Heart right ventricle (tissue), 16 donors: ENCODE data around the gene OCA2. TPM values are rescaled to one million over a fixed set of nuclear protein-coding genes. Genes with fewer than 3 reads are reported as not detected.

Experiments
- ATAC-seq, 8 donors: fragments of 200-7000 bp; cut with Tn5 transposase; one replicate each; pipeline ENCODE4 v1.9.1; 2020; ENCODE audit warnings: mild to moderate bottlenecking in 8 of 8, moderate library complexity in 8 of 8, moderate number of reproducible peaks in 1 of 8
- DNase-seq, 2 donors: peaks; one replicate each; pipeline ENCODE4 v3.0.0-alpha.2; 2020
- H3K27ac ChIP-seq, 10 donors: fragments of 200-600 bp; sonication (generic) in 2 of 10; one replicate each; pipeline versions ENCODE4 v1.5.0 to v1.8.0; 2020 to 2022; ENCODE audit warnings: mild to moderate bottlenecking in 3 of 10
- H3K27me3 ChIP-seq, 7 donors: fragments of 200-600 bp; one replicate each; pipeline ENCODE4 v1.8.0; 2021 to 2022; ENCODE audit warnings: mild to moderate bottlenecking in 2 of 7
- H3K36me3 ChIP-seq, 9 donors: fragments of 200-600 bp; sonication (generic) in 1 of 9; one replicate each; pipeline versions ENCODE4 v1.5.0 to v1.8.0; 2020 to 2022; ENCODE audit warnings: mild to moderate bottlenecking in 2 of 9
- H3K4me1 ChIP-seq, 9 donors: fragments of 200-600 bp; sonication (generic) in 1 of 9; one replicate each; pipeline versions ENCODE4 v1.5.0 to v1.8.0; 2020 to 2022; ENCODE audit warnings: mild to moderate bottlenecking in 4 of 9
- H3K4me3 ChIP-seq, 10 donors: fragments of 200-600 bp; sonication (generic) in 2 of 10; one replicate each; pipeline versions ENCODE4 v1.5.0 to v1.8.0; 2020 to 2022; ENCODE audit warnings: mild to moderate bottlenecking in 7 of 10, moderate library complexity in 2 of 10
- H3K9me3 ChIP-seq, 11 donors: fragments of 200-600 bp in 10 of 11; sonication (generic) in 2 of 11; one replicate each; pipeline versions ENCODE4 v1.5.0 to v1.8.0; 2013 to 2022; ENCODE audit warnings: mild to moderate bottlenecking in 2 of 11, control low read depth in 1 of 11, moderate library complexity in 1 of 11
- WGBS, 2 donors: extraction: QIAGEN DNeasy Blood & Tissue Kit; methylation state at CpG; one replicate each; pipeline ENCODE4 v1.1.7; 2013; ENCODE audit warnings: inconsistent platforms in 1 of 2; 5-methylcytosine and 5-hydroxymethylcytosine counted together
- intact Hi-C, 10 donors: fragments of 100-400 bp; cut with DNase I; formaldehyde crosslinking; loops; one replicate each; pipeline versions ENCODE4 v1.11.1 to v1.14.2; 2022
- polyA plus RNA-seq, 2 donors: library from polyadenylated mRNA; stranded (reverse); fragments of 200-250 nt; gene quantifications; one replicate each; pipeline ENCODE4 v1.2.3, GENCODE V29; 2013
- total RNA-seq, 10 donors: library from RNA; stranded (reverse); fragmentation: NEBNext Ultra II Directional in 3 of 10; extraction: Animal tissue kit (Norgen Biotek cat#: 25700) in 3 of 10; gene quantifications; one replicate each; pipeline versions ENCODE4 v1.2.1 to v1.2.4, GENCODE V29; 2021 to 2023
- TF ChIP-seq, protein P1 (sequence below), 9 donors: fragments of 200-600 bp; sonication (generic) in 2 of 9; IDR thresholded peaks; one replicate each; pipeline versions ENCODE4 v1.5.0 to v1.8.0; 2021 to 2022; ENCODE audit warnings: antibody characterized with exemption in 9 of 9, mild to moderate bottlenecking in 5 of 9, moderate library complexity in 1 of 9
- donor health status: Arrhythmogenic right ventricular cardiomyopathy.
- donor health status: ischemic (EF 13 %, LVEDD 7.1; RV severe dilation, severe dysfunction).
- donor health status: healthy with polysubstance abuse.
- donor health status: DM: no; HTN: yes; CAD: no.
- donor health status: DM: no; HTN: no; CAD: no.
- donor health status: ischemic (EF 25% LVEDD 6.9; RV normal size, moderate dysfunction).
- donor health status: ischemic (EF 25% LVEDD 5.7; RV mildly dilated, moderate dysfunction).
- donor health status: healthy.
- donor health status: DM: yes; HTN: yes; CAD: no.
- donor health status: Ischemic cardiomyopathy.
- donor health status: ischemic (EF 35%, LVEDD 5.7; RV mildly dilated, moderate dysfunction).
- donor health status: nonischemic (EF 11% LVEDD 7.7; RV severe dilation, severe dysfunction).
- donor health status: DM: yes; HTN: yes; CAD: no.
- donor health status: PGD.
- donor health status: ischemic (EF 29% LVEDD 5.4; RV normal size, mild dysfunction).
- donor health status: nonischemic (EF 23%, LVEDD 6.1; RV moderate dilation, normal function).

OCA2 gene
- total and polyA plus RNA-seq, 12 donors, result 0.04 to 0.32 (median 0.17) TPM; not detected in 6

DNA sequence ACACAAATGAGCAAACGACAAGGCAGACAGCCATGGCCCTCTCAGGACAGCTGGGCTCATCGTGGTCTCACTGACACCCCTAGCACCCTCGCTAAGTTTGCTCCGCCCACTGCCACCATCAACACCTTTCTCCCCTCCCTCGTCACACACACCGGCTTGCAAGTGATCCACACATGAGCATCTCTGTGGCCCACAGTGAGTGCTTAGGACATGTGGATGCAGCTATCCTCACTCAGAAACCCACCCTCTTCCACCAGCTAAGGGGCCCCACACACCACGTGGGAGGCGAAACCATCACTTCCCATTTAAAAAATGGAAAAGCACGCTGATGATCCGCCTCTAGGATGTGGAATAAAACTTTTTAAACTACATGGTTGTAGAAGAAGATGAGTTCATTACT is 105.6 kb downstream of the OCA2 start:
- TF ChIP-seq, protein P1, sequence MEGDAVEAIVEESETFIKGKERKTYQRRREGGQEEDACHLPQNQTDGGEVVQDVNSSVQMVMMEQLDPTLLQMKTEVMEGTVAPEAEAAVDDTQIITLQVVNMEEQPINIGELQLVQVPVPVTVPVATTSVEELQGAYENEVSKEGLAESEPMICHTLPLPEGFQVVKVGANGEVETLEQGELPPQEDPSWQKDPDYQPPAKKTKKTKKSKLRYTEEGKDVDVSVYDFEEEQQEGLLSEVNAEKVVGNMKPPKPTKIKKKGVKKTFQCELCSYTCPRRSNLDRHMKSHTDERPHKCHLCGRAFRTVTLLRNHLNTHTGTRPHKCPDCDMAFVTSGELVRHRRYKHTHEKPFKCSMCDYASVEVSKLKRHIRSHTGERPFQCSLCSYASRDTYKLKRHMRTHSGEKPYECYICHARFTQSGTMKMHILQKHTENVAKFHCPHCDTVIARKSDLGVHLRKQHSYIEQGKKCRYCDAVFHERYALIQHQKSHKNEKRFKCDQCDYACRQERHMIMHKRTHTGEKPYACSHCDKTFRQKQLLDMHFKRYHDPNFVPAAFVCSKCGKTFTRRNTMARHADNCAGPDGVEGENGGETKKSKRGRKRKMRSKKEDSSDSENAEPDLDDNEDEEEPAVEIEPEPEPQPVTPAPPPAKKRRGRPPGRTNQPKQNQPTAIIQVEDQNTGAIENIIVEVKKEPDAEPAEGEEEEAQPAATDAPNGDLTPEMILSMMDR (IDR thresholded peaks at IDR 0.05), result no peak
- Histone ChIP-seq H3K4me3 (no peak overlapping the region), H3K27me3 (peaks cover 0 to 12% (median 0%) of the 10 kb centered on the region in 7 donors), H3K4me1 (no peaks in the 10 kb centered on the region), H3K36me3 (no peaks in the 10 kb centered on the region), H3K9me3 (peaks cover 0 to 4% (median 0%) of the 10 kb centered on the region in 11 donors), H3K27ac (no peak overlapping the region)
- DNase-seq (no peak), ATAC-seq (no peak)
- 84 to 87% methylated on average over 10 of the region's 10 CpGs for WGBS, 2 donors
- intact Hi-C loops, result loop anchor here in 1 of 10 donors (2.0 kb wide), 1 partner anchor 39 kb away; no protein-coding TSS in a partner anchor

DNA sequence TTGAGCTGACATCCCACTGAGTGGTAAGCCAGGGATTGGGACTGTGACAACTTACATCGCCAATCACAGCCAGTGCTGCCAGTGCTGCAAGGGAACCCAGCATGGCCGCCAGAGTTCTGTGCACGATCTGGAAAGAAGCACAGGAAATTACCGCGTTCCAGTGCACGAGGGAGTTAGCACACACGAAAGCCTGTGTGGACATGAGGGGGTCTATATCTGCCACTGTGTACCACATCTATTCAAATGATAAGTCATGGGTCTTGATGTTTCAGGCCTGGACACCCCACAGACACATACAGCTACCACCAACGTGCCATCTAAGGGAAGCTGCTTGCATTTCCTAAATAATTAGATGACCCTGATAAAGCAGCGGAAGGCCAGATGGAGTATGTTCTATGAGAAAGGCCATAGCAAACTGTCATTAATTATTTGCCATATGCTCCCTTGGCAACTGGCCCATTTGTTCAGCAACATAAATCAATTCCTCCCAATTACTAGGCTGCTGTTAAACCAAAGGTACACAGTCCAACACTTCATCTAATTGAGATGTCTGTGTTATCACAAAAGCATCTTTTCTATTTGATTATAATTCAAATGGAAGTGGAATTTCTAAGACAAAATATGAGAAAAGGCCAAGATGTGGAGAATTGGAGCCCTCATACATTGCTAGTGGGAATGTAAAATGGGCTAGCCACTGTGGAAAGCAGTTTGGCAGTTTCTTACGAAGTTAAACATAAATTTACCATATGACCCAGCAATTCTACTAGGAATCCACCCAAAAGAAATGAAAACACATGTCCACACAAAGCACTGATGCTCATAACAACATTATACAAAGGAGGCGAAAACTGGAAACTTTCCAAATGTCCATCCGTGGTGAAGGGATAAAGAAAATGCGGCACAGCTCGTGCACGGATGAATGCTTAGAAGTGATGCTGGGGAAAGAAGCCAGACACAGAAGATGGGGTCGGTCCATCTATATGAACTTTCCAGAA is 108.3 kb downstream of the OCA2 start:
- 62 to 67% methylated on average over 16 of the region's 16 CpGs for WGBS, 2 donors
- ATAC-seq (no peak), DNase-seq (no peak)
- Histone ChIP-seq H3K27me3 (peaks cover 0 to 14% (median 0%) of the 10 kb centered on the region in 7 donors), H3K9me3 (no peaks in the 10 kb centered on the region), H3K27ac (no peak overlapping the region), H3K4me1 (no peaks in the 10 kb centered on the region), H3K4me3 (no peak overlapping the region), H3K36me3 (no peaks in the 10 kb centered on the region)
- intact Hi-C loops, result no loop called here
- TF ChIP-seq, protein P1 (IDR thresholded peaks at IDR 0.05), result no peak

- DNase-seq (no peak), ATAC-seq (no peak)
- H3K27ac ChIP-seq, result no peak overlapping the region
- no peak overlapping the region for H3K4me3 ChIP-seq
- 79 to 83% methylated on average over 4 of the region's 4 CpGs for WGBS, 2 donors
- no peaks in the 10 kb centered on the region for H3K4me1 ChIP-seq
- no peaks in the 10 kb centered on the region for H3K9me3 ChIP-seq
- H3K27me3 ChIP-seq, result peaks cover 0 to 19% (median 0%) of the 10 kb centered on the region in 7 donors
- intact Hi-C loops, result no loop called here
- H3K36me3 ChIP-seq, result no peaks in the 10 kb centered on the region
- TF ChIP-seq, protein P1 (IDR thresholded peaks at IDR 0.05), result no peak
Measured at GRCh38 chr15:27989838-27990237, 109.3 kb downstream of the OCA2 start.

DNA sequence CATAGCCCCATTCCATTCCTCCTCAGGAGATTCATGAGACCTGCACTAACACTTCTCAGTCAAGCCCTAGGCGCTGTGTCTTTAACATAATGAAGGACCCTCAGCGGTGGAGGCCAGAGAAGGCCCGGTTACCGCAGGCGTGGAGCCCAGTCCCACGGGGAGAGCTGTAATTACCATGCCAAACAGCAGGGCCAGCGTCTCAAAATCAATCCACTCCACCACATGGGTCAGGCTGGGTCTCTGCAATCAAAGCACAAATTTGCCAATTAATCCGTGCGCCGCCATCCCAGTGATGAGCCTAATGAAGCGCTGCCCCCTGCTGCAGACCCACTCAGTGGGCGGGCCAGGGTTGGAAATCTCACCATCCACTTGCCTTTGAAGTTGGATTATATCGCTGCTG is 109.7 kb downstream of the OCA2 start:
- DNase-seq (no peak), ATAC-seq (no peak)
- H3K36me3 ChIP-seq, result no peaks in the 10 kb centered on the region
- no peaks in the 10 kb centered on the region for H3K4me1 ChIP-seq
- no peaks in the 10 kb centered on the region for H3K9me3 ChIP-seq
- TF ChIP-seq, protein P1 (IDR thresholded peaks at IDR 0.05), result no peak
- peaks cover 0 to 19% (median 0%) of the 10 kb centered on the region in 7 donors for H3K27me3 ChIP-seq
- 84 to 85% methylated on average over 13 of the region's 13 CpGs for WGBS, 2 donors
- H3K4me3 ChIP-seq, result no peak overlapping the region
- intact Hi-C loops, result no loop called here
- no peak overlapping the region for H3K27ac ChIP-seq
